ENCODE results near the gene FAHD2A.
"Not testable (repeated sequence)": the region's sequence is repeated elsewhere in the genome, so short reads cannot be mapped to it uniquely, and the experiment has no call there.

FAHD2A gene

GRCh38 chr2:95429748-95430467 lies 27.4 kb downstream of the FAHD2A start:
- H3K4me3 Mint-ChIP-seq; H3K4me1 Mint-ChIP-seq; H3K9me3 Mint-ChIP-seq; H3K36me3 Mint-ChIP-seq (ENCODE audit: low read depth); H3K27ac Mint-ChIP-seq; DNase-seq; H3K27me3 Mint-ChIP-seq (ENCODE audit: low read depth, poor library complexity): not testable (repeated sequence)

- H3K27me3 Mint-ChIP-seq (ENCODE audit: low read depth, poor library complexity); H3K36me3 Mint-ChIP-seq (ENCODE audit: low read depth); H3K9me3 Mint-ChIP-seq; H3K27ac Mint-ChIP-seq; H3K4me3 Mint-ChIP-seq; H3K4me1 Mint-ChIP-seq; DNase-seq: not testable (repeated sequence)
Measured at GRCh38 chr2:95433373-95433772, 30.9 kb downstream of the FAHD2A start.

- not testable (repeated sequence) for H3K36me3 Mint-ChIP-seq (ENCODE audit: low read depth); H3K27ac Mint-ChIP-seq; H3K4me3 Mint-ChIP-seq; H3K9me3 Mint-ChIP-seq; H3K4me1 Mint-ChIP-seq; DNase-seq; H3K27me3 Mint-ChIP-seq (ENCODE audit: low read depth, poor library complexity)
Measured at GRCh38 chr2:95433973-95434372, 31.5 kb downstream of the FAHD2A start.

GRCh38 chr2:95434507-95435076 lies 32.1 kb downstream of the FAHD2A start:
- not testable (repeated sequence) for H3K4me1 Mint-ChIP-seq; H3K4me3 Mint-ChIP-seq; H3K27me3 Mint-ChIP-seq (ENCODE audit: low read depth, poor library complexity); H3K27ac Mint-ChIP-seq; DNase-seq; H3K9me3 Mint-ChIP-seq; H3K36me3 Mint-ChIP-seq (ENCODE audit: low read depth)

GRCh38 chr2:95435162-95435871 lies 32.8 kb downstream of the FAHD2A start:
- DNase-seq; H3K4me3 Mint-ChIP-seq; H3K27me3 Mint-ChIP-seq (ENCODE audit: low read depth, poor library complexity); H3K27ac Mint-ChIP-seq; H3K4me1 Mint-ChIP-seq; H3K9me3 Mint-ChIP-seq; H3K36me3 Mint-ChIP-seq (ENCODE audit: low read depth): not testable (repeated sequence)

- H3K4me3 Mint-ChIP-seq; H3K27ac Mint-ChIP-seq; H3K27me3 Mint-ChIP-seq (ENCODE audit: low read depth, poor library complexity); DNase-seq; H3K9me3 Mint-ChIP-seq; H3K4me1 Mint-ChIP-seq; H3K36me3 Mint-ChIP-seq (ENCODE audit: low read depth): not testable (repeated sequence)
Measured at GRCh38 chr2:95435872-95436209, 33.3 kb downstream of the FAHD2A start.

- not testable (repeated sequence) for H3K9me3 Mint-ChIP-seq; H3K27ac Mint-ChIP-seq; H3K4me3 Mint-ChIP-seq; H3K4me1 Mint-ChIP-seq; H3K27me3 Mint-ChIP-seq (ENCODE audit: low read depth, poor library complexity); H3K36me3 Mint-ChIP-seq (ENCODE audit: low read depth); DNase-seq
Measured at GRCh38 chr2:95442474-95443099, 40.1 kb downstream of the FAHD2A start.

- H3K4me3 Mint-ChIP-seq; H3K27ac Mint-ChIP-seq; H3K4me1 Mint-ChIP-seq; H3K9me3 Mint-ChIP-seq; H3K27me3 Mint-ChIP-seq (ENCODE audit: low read depth, poor library complexity); H3K36me3 Mint-ChIP-seq (ENCODE audit: low read depth); DNase-seq: not testable (repeated sequence)
Measured at GRCh38 chr2:95445317-95445716, 42.8 kb downstream of the FAHD2A start.

GRCh38 chr2:95463292-95463691 lies 60.8 kb downstream of the FAHD2A start:
- not testable (repeated sequence) for H3K9me3 Mint-ChIP-seq; H3K36me3 Mint-ChIP-seq (ENCODE audit: low read depth); DNase-seq; H3K27ac Mint-ChIP-seq; H3K27me3 Mint-ChIP-seq (ENCODE audit: low read depth, poor library complexity); H3K4me3 Mint-ChIP-seq; H3K4me1 Mint-ChIP-seq

Data from nephron progenitor cell (in vitro differentiated cells).